Muscle layer of colon (tissue), 2 donors: Measurements from ENCODE around the gene MUC5B.

Experiments
- H3K27ac ChIP-seq: one replicate; pipeline ENCODE4 v1.7.0; 2013; ENCODE audit warnings: low read depth, mild to moderate bottlenecking, low read length, moderate library complexity
- H3K27me3 ChIP-seq, 2 donors: one replicate each; pipeline ENCODE4 v1.7.0; 2013; ENCODE audit warnings: low read length in 2 of 2, mild to moderate bottlenecking in 2 of 2; ENCODE audit not compliant: insufficient read depth in 2 of 2, control insufficient read depth in 1 of 2
- H3K36me3 ChIP-seq: one replicate; pipeline ENCODE4 v1.7.0; 2013; ENCODE audit warnings: mild to moderate bottlenecking, low read length; ENCODE audit not compliant: insufficient read depth
- H3K4me1 ChIP-seq: one replicate; pipeline ENCODE4 v1.7.0; 2013; ENCODE audit warnings: mild to moderate bottlenecking, low read length; ENCODE audit not compliant: insufficient read depth
- H3K4me3 ChIP-seq, 2 donors: one replicate each; pipeline ENCODE4 v1.7.0; 2013; ENCODE audit warnings: low read length in 2 of 2, low read depth in 1 of 2, mild to moderate bottlenecking in 1 of 2, moderate library complexity in 1 of 2
- H3K9ac ChIP-seq: one replicate; pipeline ENCODE4 v1.7.0; 2013; ENCODE audit warnings: low read length
- H3K9me3 ChIP-seq: one replicate; pipeline ENCODE4 v1.7.0; 2013; ENCODE audit warnings: mild to moderate bottlenecking, low read length
- donor health status: abdominal sarcoma.
- donor health status: Adenocarcinoma of cecum.

MUC5B gene

GRCh38 chr11:1305063-1305495 is 82.2 kb downstream of the MUC5B start:
- H3K9me3 ChIP-seq, result no peaks in the 10 kb centered on the region
- H3K27me3 ChIP-seq, result no peaks in the 10 kb centered on the region
- no peak overlapping the region for H3K27ac ChIP-seq
- peaks cover 53% of the 10 kb centered on the region for H3K4me1 ChIP-seq
- H3K9ac ChIP-seq, result no peak overlapping the region
- H3K36me3 ChIP-seq, result peaks cover 5% of the 10 kb centered on the region
- H3K4me3 ChIP-seq, result no peak overlapping the region

- Histone ChIP-seq H3K27ac (no peak overlapping the region), H3K27me3 (no peaks in the 10 kb centered on the region), H3K9ac (no peak overlapping the region), H3K4me1 (peaks cover 57% of the 10 kb centered on the region), H3K9me3 (no peaks in the 10 kb centered on the region), H3K36me3 (peaks cover 5% of the 10 kb centered on the region), H3K4me3 (no peak overlapping the region)
These were observed 82.7 kb downstream of the MUC5B start for GRCh38 chr11:1305501-1306056.

GRCh38 chr11:1306186-1307162 is 83.6 kb downstream of the MUC5B start:
- H3K4me3 ChIP-seq, result no peak overlapping the region
- no peaks in the 10 kb centered on the region for H3K9me3 ChIP-seq
- peaks cover 58% of the 10 kb centered on the region for H3K4me1 ChIP-seq
- H3K27ac ChIP-seq, result no peak overlapping the region
- peaks cover 5% of the 10 kb centered on the region for H3K36me3 ChIP-seq
- H3K27me3 ChIP-seq, result no peaks in the 10 kb centered on the region
- H3K9ac ChIP-seq, result no peak overlapping the region

- H3K9ac ChIP-seq, result no peak overlapping the region
- H3K9me3 ChIP-seq, result no peaks in the 10 kb centered on the region
- H3K27me3 ChIP-seq, result no peaks in the 10 kb centered on the region
- H3K36me3 ChIP-seq, result peaks cover 5% of the 10 kb centered on the region
- no peak overlapping the region for H3K27ac ChIP-seq
- H3K4me1 ChIP-seq, result peaks cover 54% of the 10 kb centered on the region
- H3K4me3 ChIP-seq, result no peak overlapping the region
These were observed 84.5 kb downstream of the MUC5B start for GRCh38 chr11:1307163-1307870.

GRCh38 chr11:1307998-1308742 is 85.3 kb downstream of the MUC5B start:
- H3K36me3 ChIP-seq, result peaks cover 5% of the 10 kb centered on the region
- H3K27ac ChIP-seq, result no peak overlapping the region
- no peak overlapping the region for H3K9ac ChIP-seq
- peak overlapping the region; percentile 35 to 74 for H3K4me3 ChIP-seq
- H3K9me3 ChIP-seq, result no peaks in the 10 kb centered on the region
- H3K4me1 ChIP-seq, result peaks cover 46% of the 10 kb centered on the region
- no peaks in the 10 kb centered on the region for H3K27me3 ChIP-seq

- H3K4me1 ChIP-seq, result peaks cover 42% of the 10 kb centered on the region
- peak overlapping the region; percentile 35 to 74 for H3K4me3 ChIP-seq
These were observed 86.1 kb downstream of the MUC5B start for GRCh38 chr11:1308743-1309497.

GRCh38 chr11:1309498-1310317 is 86.8 kb downstream of the MUC5B start, which contains the start of gene TOLLIP:
Gene TOLLIP, minus strand, starts transcription at chr11:1309632. Its CDS starts 134 bp downstream, at chr11:1309498.
- Histone ChIP-seq H3K4me1 (peaks cover 37% of the 10 kb centered on the region), H3K4me3 (peak within 1 kb of the TSS; percentile 62 to 74), H3K27me3 (no peaks in the 10 kb centered on the region), H3K36me3 (peaks cover 5% of the 10 kb centered on the region), H3K27ac (peak within 1 kb of the TSS; percentile 79), H3K9ac (peak within 1 kb of the TSS; percentile 45), H3K9me3 (no peaks in the 10 kb centered on the region)

More at GRCh38 chr11:1308743-1309497, 86.1 kb downstream of the MUC5B start:
- H3K36me3 ChIP-seq, result peaks cover 5% of the 10 kb centered on the region
- no peaks in the 10 kb centered on the region for H3K27me3 ChIP-seq
- H3K9ac ChIP-seq, result no peak overlapping the region
- no peaks in the 10 kb centered on the region for H3K9me3 ChIP-seq
- peak overlapping the region; percentile 79 for H3K27ac ChIP-seq

- H3K27ac ChIP-seq, result peak overlapping the region; percentile 76
- peak overlapping the region; percentile 39 to 62 for H3K4me3 ChIP-seq
- peaks cover 37% of the 10 kb centered on the region for H3K4me1 ChIP-seq
- H3K9me3 ChIP-seq, result no peaks in the 10 kb centered on the region
- H3K9ac ChIP-seq, result peak overlapping the region; percentile 45
- H3K36me3 ChIP-seq, result peaks cover 2% of the 10 kb centered on the region
- no peaks in the 10 kb centered on the region for H3K27me3 ChIP-seq
These were observed 87.4 kb downstream of the MUC5B start for GRCh38 chr11:1310318-1310687.

- Histone ChIP-seq H3K27ac (no peak overlapping the region), H3K27me3 (no peaks in the 10 kb centered on the region), H3K9ac (no peak overlapping the region), H3K4me3 (peak overlapping the region in 1 of 2 donors; percentile 62), H3K9me3 (no peaks in the 10 kb centered on the region), H3K36me3 (no peaks in the 10 kb centered on the region), H3K4me1 (peaks cover 32% of the 10 kb centered on the region)
These were observed 88.1 kb downstream of the MUC5B start for GRCh38 chr11:1310772-1311468.
